T-helper 22 cell (primary cell): Measurements from ENCODE around the gene CCR5AS.
A peak's percentile ranks its signal among the peaks of the same experiment; 100 is the strongest.
"Not testable (repeated sequence)": the region's sequence is repeated elsewhere in the genome, so short reads cannot be mapped to it uniquely, and the experiment has no call there.

Experiments used
- DNase-seq: peaks from one replicate; pipeline ENCODE4 v3.0.0-alpha.2; 2020; ENCODE audit warnings: low read depth

The CCR5AS gene

GRCh38 chr3:46406788-46407611, at the start of gene CCR5AS, which contains the start of gene CCRL2:
Gene CCR5AS (minus strand): TSS chr3:46407066.
Gene CCRL2 (plus strand): TSS chr3:46407259. CDS start chr3:46408080, 821 bp downstream.
- peak; percentile 1 for DNase-seq

GRCh38 chr3:46456118-46456517, 49.3 kb upstream of the CCR5AS start:
- DNase-seq: no peak

GRCh38 chr3:46455231-46456115, 48.6 kb upstream of the CCR5AS start:
- no peak for DNase-seq

- DNase-seq: no peak
Observed at GRCh38 chr3:46454606-46455005, 47.7 kb upstream of the CCR5AS start.

- no peak for DNase-seq
Observed at GRCh38 chr3:46454209-46454595, 47.3 kb upstream of the CCR5AS start.

GRCh38 chr3:46453526-46454208, 46.8 kb upstream of the CCR5AS start:
- DNase-seq: no peak

GRCh38 chr3:46449755-46450552, 43.1 kb upstream of the CCR5AS start:
- DNase-seq: no peak

GRCh38 chr3:46448721-46449120, 41.9 kb upstream of the CCR5AS start:
- no peak for DNase-seq

- DNase-seq: no peak
Observed at GRCh38 chr3:46447228-46447985, 40.5 kb upstream of the CCR5AS start.

- no peak for DNase-seq
Observed at GRCh38 chr3:46442576-46443530, 36.0 kb upstream of the CCR5AS start.

GRCh38 chr3:46440531-46441294, 33.8 kb upstream of the CCR5AS start:
- peak; percentile 4 for DNase-seq

GRCh38 chr3:46438831-46439230, 32.0 kb upstream of the CCR5AS start:
- DNase-seq: no peak

GRCh38 chr3:46435081-46435726, 28.3 kb upstream of the CCR5AS start:
- no peak for DNase-seq

- DNase-seq: no peak
Observed at GRCh38 chr3:46433841-46434240, 27.0 kb upstream of the CCR5AS start.

- not testable (repeated sequence) for DNase-seq
Observed at GRCh38 chr3:46433118-46433517, 26.3 kb upstream of the CCR5AS start.

- DNase-seq: not testable (repeated sequence)
Observed at GRCh38 chr3:46431905-46432304, 25.0 kb upstream of the CCR5AS start.

GRCh38 chr3:46430879-46431278, 24.0 kb upstream of the CCR5AS start:
- DNase-seq: not testable (repeated sequence)

GRCh38 chr3:46429671-46430070, 22.8 kb upstream of the CCR5AS start:
- no peak for DNase-seq
